Subcutaneous adipose tissue (tissue), 4 donors: Measurements from ENCODE around the gene VWF. TPM values are rescaled to one million over a fixed set of nuclear protein-coding genes. Genes with fewer than 3 reads are reported as not detected.

Experiments used
- CTCF ChIP-seq: fragments of 450-650 bp; IDR thresholded peaks from one replicate; pipeline ENCODE4 v1.5.1; 2016; ENCODE audit warnings: low read depth, mild to moderate bottlenecking, control low read depth, antibody characterized with exemption, moderate library complexity
- total RNA-seq, 4 donors: library from RNA; depleted of rRNA; stranded (reverse); fragments of >200 nt; gene quantifications; one replicate each; pipeline ENCODE4 v1.1.0, GENCODE V29; 2016

Gene VWF
- total RNA-seq, 4 donors from 2014 or later: 132 to 853 (median 240) TPM

DNA sequence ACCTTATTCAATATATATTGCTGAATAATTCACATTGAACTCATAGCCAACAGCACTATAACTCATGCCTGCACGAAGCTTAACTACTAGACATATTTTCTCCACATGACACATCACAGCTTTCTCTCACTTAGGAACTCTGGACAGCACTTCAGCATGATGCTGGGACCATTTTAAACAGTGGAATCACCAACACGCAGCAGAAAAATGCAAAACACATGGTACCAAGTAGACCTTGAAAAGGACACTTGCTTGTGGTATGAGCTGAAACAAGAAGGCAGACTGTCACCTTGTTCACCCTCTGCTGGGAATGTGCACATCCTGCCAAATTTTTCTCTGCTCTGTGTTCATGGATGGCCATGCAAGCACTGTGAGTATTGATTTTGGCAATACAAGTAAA, 40.9 kb upstream of the VWF start:
- no peak for TF ChIP-seq CTCF

DNA sequence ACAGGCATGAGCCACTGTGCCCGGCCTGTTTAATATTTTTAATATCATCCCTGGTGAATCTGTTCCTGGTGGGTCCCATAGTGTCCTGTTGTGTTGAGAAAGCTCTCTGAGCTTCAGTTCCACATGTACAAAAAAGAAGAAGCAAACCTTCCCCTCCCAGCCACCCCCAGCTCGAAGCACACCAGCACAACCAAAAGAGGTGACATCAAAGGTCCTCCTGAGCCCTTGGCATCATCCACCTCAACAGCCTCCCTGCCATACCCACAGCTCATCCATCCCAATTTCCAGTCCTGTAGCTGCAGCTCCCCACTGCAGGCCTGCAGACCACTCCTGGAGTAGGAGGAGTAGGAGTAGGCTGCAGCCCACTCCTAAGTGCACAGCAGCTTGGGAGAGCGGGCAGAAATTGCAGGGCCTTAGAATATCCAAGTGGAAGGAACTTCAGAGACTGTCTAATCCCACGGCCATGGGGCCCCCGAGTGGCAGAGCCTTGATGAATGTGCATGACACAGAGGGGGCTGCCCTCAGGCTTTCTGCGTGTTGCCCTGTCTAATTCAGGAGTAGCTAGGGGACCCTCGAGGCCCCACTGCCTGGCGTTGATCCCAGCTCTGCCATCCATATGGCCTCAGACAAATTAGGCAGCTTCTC, 39.1 kb upstream of the VWF start:
- no peak for TF ChIP-seq CTCF

- TF ChIP-seq CTCF: no peak
These were observed 36.8 kb upstream of the VWF start for GRCh38 chr12:6161124-6161882.

DNA sequence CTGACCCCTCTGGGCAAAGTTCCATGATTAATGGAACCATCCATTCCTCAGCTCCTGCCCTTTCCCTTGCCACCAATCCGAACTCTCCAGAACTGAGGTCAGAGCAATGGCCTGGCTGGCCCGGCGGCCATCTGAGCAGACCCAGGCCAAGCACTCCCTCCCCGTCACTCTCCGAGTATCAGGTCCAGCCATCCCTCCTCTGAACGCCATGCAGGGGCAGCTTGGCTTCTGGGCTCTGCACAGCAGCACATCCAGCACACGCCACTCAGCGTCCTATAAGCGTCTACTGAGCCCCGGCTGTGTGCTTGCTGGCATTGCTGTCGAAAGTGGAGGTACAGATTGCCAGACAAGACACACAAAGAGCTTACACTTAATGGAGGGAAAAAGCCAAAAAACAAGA, 34.3 kb upstream of the VWF start:
- TF ChIP-seq CTCF: no peak

DNA sequence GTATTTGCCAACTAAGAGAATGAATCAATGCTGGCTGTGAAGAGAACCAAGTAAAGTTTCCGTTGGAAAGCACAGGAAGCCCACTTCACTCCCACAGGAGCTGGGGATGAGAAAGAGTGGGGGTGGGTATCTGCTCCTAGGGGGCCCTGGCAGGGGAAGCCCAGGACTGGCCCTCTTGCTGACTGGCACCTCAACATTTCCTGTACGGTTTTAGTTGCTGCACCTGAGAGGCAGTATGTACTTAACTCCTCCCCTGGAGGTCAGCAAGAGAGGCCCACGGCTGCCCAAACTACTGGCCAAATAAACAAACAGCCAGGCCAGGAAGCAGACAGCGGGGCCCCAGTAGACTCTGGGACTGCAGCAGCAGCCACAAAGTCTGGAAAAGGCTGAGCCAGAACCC, 33.8 kb upstream of the VWF start:
- no peak for TF ChIP-seq CTCF

- no peak for TF ChIP-seq CTCF
These were observed 33.0 kb upstream of the VWF start for GRCh38 chr12:6157482-6157881.

DNA sequence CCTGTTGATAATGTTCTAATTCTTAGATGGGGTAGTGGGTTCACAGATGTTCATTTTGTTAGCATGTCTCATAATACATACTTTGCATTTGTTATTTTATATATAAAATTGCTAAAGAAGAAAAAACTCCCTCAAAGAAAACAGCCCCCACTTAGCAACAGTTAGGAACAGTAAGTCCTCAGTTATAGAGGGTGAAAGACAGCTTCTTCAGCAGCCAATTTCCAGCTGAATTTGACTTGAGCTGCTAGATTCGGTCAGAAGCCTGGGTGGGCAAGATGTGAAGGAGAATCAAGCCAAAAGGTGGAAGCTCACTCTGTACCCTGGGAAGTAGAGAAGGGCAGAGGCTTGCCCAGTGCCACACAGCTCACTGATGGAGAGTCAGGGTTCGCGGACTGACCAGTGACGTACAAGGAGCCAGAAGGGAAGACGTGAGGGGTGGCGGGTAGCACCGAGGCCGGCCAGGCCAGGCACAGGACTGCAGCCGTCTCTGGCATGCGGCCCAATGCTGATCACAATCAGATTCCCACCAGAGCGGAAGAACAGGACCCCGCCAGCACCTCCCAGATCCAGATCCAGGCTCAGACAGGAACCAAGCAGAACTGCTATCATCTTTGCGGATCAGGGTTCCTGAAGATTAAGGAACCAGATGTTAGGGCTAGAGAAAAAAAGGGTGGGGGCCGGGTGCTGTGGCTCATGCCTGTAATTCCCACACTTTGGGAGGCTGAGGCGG, 30.4 kb upstream of the VWF start:
- no peak for TF ChIP-seq CTCF
